Testis (tissue), 3 donors: ENCODE data around the gene PCIF1. TPM values are rescaled to one million over a fixed set of nuclear protein-coding genes. Genes with fewer than 3 reads are reported as not detected.

ENCODE experiments used
- DNase-seq: peaks from one replicate; pipeline ENCODE4 v3.0.0-alpha.2; 2019
- H3K27ac ChIP-seq, 2 donors: fragments of 200-600 bp; sonication (generic); one replicate each; pipeline ENCODE4 v1.5.1; 2019
- H3K27me3 ChIP-seq: fragments of 200-600 bp; sonication (generic); one replicate; pipeline ENCODE4 v1.5.1; 2019
- H3K36me3 ChIP-seq: fragments of 200-600 bp; sonication (generic); one replicate; pipeline ENCODE4 v1.5.1; 2017; ENCODE audit warnings: low read depth; ENCODE audit errors: missing control alignments
- H3K4me1 ChIP-seq: fragments of 200-600 bp; sonication (generic); one replicate; pipeline ENCODE4 v1.5.1; 2019
- H3K4me3 ChIP-seq, 2 donors: fragments of 200-600 bp; sonication (generic); one replicate each; pipeline ENCODE4 v1.5.1; 2017 to 2019
- H3K9me3 ChIP-seq: fragments of 200-600 bp; sonication (generic); one replicate; pipeline ENCODE4 v1.5.1; 2017
- POLR2A ChIP-seq: fragments of 450-650 bp; IDR thresholded peaks from one replicate; pipeline ENCODE4 v1.6.1; 2017; ENCODE audit warnings: antibody characterized with exemption, mild to moderate bottlenecking, moderate library complexity
- WGBS, 2 donors: methylation state at CpG; one replicate each; pipeline ENCODE4 v1.1.5; 2018; 5-methylcytosine and 5-hydroxymethylcytosine counted together
- intact Hi-C: fragments of 100-400 bp; cut with DNase I; formaldehyde crosslinking; loops from one replicate; pipeline ENCODE4 v1.15.1; 2023; ENCODE audit warnings: low total_unique reads
- polyA plus RNA-seq: library from polyadenylated mRNA; stranded (reverse); fragments of 350-450 nt; fragmentation: Illumina TruSeq; extraction: RNeasy Lipid Tissue Mini Kit (QIAGEN cat#74804); gene quantifications from one replicate; pipeline ENCODE4 v1.2.3, GENCODE V29; 2014; ENCODE audit warnings: low read depth, low replicate concordance; ENCODE audit not compliant: insufficient read depth
- total RNA-seq, 2 donors: library from RNA; depleted of rRNA; stranded (reverse); fragments of >200 nt; gene quantifications; one replicate each; pipeline ENCODE4 v1.2.3, GENCODE V29; 2016
- TF ChIP-seq, protein P1 (sequence below), 3 experiments: fragments of 450-650 bp in 2 of 3; fragments of 200-600 bp in 1 of 3; sonication (generic) in 1 of 3; IDR thresholded peaks; one replicate each; pipeline ENCODE4 v1.5.1; 2016 to 2019; ENCODE audit warnings: antibody characterized with exemption in 3 of 3, mild to moderate bottlenecking in 2 of 3, moderate library complexity in 1 of 3

The PCIF1 gene
- total and polyA plus RNA-seq, 3 donors from 2014 or later, result 39.3 to 48.7 (median 39.4) TPM

DNA sequence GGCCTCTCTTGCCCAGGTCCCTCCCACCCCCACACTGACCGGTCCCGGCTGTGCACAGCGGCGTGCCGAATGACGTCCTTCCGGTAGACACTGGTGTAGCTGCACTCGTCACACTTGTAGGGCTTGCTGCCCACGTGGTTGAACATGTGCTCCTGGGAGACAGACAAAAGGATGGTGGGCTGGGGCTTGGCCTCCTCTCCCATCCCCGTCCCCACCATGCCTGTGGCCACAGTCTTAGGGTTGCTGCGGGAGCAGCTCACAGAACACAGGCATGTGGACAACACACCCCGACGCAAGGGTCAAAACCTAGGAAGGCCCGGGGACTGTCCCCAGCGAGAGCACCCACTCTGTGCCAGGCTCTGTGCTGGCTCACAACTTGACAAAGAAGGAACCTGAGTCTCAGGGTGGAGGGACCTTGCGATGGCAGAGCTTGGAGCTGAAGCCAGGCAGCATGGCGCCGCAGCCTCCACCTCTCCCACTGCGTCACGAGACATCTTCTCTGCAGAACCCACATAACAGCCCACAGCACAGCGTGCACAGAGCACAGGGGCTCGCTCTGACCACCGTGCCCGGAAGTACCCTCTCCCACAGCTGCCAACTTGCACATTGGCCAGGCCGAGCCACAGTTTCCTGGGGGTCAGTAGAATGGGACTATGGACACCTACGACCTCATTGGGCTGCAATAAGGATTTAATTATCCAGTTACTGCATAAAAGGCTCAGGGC, 27.7 kb downstream of the PCIF1 start:
- Histone ChIP-seq H3K36me3 (no peaks in the 10 kb centered on the region), H3K27ac (no peak overlapping the region), H3K4me3 (no peak overlapping the region), H3K27me3 (no peaks in the 10 kb centered on the region), H3K4me1 (no peaks in the 10 kb centered on the region), H3K9me3 (no peaks in the 10 kb centered on the region)
- no peak for DNase-seq
- intact Hi-C loops, result loop anchor here (10.0 kb wide), 1 partner anchor 147 kb away; the partner anchor contains the start of gene UBE2C
- TF ChIP-seq, protein P1, sequence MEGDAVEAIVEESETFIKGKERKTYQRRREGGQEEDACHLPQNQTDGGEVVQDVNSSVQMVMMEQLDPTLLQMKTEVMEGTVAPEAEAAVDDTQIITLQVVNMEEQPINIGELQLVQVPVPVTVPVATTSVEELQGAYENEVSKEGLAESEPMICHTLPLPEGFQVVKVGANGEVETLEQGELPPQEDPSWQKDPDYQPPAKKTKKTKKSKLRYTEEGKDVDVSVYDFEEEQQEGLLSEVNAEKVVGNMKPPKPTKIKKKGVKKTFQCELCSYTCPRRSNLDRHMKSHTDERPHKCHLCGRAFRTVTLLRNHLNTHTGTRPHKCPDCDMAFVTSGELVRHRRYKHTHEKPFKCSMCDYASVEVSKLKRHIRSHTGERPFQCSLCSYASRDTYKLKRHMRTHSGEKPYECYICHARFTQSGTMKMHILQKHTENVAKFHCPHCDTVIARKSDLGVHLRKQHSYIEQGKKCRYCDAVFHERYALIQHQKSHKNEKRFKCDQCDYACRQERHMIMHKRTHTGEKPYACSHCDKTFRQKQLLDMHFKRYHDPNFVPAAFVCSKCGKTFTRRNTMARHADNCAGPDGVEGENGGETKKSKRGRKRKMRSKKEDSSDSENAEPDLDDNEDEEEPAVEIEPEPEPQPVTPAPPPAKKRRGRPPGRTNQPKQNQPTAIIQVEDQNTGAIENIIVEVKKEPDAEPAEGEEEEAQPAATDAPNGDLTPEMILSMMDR (IDR thresholded peaks at IDR 0.05), result no peak
- TF ChIP-seq POLR2A, result no peak
- 96 to 97% methylated on average over 3 to 26 of the region's 26 CpGs for WGBS, 2 donors

DNA sequence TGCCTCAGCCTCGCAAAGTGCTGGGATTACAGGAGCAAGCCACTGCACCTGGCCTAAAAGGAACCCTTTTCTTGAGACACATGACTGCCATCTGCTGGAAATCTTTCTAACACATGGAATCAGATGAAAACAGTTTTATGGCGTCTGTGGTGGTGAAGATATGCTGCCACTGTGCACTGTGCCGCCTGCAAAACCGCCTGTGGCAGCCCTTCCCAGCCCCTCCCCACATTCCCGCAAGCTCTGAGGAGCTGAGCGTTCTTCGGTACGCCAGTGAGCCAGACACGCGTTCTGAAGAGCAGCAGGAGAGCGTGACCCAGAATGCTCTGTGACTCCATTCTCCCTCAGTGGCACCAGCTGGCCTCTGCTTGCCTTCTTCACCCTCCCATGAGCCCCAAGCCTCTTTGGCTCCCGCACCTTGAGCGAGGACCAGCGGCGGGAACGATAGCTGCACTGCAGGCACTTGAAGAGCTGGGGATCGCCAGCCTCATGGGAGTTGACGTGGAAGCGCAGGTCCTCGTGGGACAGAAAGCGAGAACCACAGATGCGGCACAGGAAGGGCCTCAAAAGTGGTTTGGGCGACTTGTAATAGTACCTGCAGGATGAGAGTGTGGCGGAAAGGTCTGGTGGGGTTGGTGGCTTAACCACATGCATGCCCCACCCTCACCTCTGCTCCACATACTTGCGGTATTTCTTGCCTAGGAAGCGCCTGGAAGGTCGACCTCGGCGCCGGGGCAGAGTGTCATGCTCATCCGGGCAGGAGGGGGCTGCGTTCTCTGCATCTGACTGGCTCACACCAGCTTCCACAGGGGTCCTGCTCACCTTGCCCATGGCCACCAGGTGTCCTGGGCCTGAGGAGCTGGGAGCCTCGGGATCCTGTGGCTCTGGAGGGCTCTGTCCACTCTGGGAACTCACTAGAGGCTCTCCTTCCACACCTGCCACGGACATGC, 28.8 kb downstream of the PCIF1 start:
- Histone ChIP-seq H3K4me1 (no peaks in the 10 kb centered on the region), H3K27me3 (no peaks in the 10 kb centered on the region), H3K9me3 (no peaks in the 10 kb centered on the region), H3K4me3 (no peak overlapping the region), H3K36me3 (no peaks in the 10 kb centered on the region), H3K27ac (no peak overlapping the region)
- TF ChIP-seq, protein P1 (IDR thresholded peaks at IDR 0.05), result peak in 2 of 3 experiments; percentile 24 to 38
- TF ChIP-seq POLR2A, result no peak
- no peak for DNase-seq
- intact Hi-C loops, result loop anchor here (10.0 kb wide), 1 partner anchor 149 kb away; the partner anchor contains the start of gene UBE2C
- WGBS, 2 donors, result 76 to 82% methylated on average over 25 to 34 of the region's 34 CpGs

DNA sequence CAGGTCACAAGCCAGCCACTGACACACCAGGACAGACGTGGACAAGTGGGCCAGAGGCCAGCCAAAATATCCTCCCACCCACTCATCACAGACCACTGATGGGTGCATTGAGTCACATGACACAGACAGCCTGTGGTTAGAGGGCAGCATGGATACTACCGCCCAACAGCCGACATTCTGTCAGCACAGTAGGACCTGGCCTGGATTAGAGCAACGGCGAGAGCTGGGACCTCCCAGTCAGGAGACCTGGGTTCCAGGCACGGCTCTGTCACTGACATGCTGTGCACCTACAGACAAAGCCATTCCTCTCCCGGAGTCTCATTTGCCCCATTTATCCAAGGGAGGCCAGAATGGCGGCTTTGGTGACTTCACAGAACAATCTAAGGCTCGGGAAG, 29.5 kb downstream of the PCIF1 start:
- 76 to 86% methylated on average over 8 to 9 of the region's 9 CpGs for WGBS, 2 donors
- H3K4me1 ChIP-seq, result no peaks in the 10 kb centered on the region
- H3K4me3 ChIP-seq, result no peak overlapping the region
- no peaks in the 10 kb centered on the region for H3K36me3 ChIP-seq
- no peak overlapping the region for H3K27ac ChIP-seq
- no peak for TF ChIP-seq POLR2A
- TF ChIP-seq, protein P1 (IDR thresholded peaks at IDR 0.05), result no peak
- no peak for DNase-seq
- no peaks in the 10 kb centered on the region for H3K27me3 ChIP-seq
- intact Hi-C loops, result loop anchor here (10.0 kb wide), 1 partner anchor 149 kb away; the partner anchor contains the start of gene UBE2C
- H3K9me3 ChIP-seq, result no peaks in the 10 kb centered on the region

DNA sequence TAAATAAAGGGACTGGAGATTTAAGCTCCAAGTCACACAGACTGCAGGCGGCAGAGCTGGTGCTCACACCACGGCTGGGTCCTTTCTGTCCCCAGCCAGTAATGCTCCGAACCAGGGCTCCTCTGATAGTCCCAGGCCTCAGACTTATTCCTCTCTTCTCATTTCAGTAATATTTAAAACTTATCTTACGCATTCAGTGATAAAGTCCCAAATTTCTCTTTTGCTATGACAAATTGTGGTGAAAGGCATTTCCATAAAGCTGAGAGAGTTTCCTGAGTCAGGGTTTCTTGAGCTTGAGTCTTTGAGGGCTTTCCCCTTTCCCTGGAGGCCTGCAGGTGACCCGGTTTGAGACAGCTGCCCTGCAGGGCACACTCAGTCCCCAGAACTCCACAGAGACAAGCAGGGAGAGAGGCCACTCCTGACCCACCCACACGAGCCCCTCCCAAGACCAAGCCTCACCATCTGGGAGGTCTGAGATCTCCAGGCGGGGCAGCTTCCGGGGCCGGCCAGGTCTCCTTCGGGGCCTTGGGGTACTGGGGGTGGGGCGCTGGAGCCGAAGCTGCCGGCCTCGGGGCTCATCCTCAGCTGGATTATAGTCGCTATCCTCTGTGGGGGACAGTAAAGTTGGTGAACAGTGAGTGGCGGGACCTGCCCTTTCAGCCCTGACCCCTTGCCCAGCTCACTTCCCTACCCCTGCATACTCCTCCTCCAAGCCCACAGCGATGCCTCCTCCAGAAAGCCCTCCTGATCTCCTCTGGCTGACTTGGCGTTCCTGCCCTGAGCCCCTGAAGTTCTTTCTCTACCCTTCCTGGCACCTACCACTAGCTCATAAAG, 30.9 kb downstream of the PCIF1 start:
- Histone ChIP-seq H3K4me3 (no peak overlapping the region), H3K27ac (no peak overlapping the region), H3K36me3 (no peaks in the 10 kb centered on the region), H3K9me3 (no peaks in the 10 kb centered on the region), H3K4me1 (peaks cover 9% of the 10 kb centered on the region), H3K27me3 (no peaks in the 10 kb centered on the region)
- intact Hi-C loops, result loop anchor here (10.0 kb wide), 1 partner anchor 151 kb away; the partner anchor contains the start of gene UBE2C
- TF ChIP-seq, protein P1 (IDR thresholded peaks at IDR 0.05), result no peak
- no peak for TF ChIP-seq POLR2A
- 75 to 79% methylated on average over 7 to 18 of the region's 18 CpGs for WGBS, 2 donors
- DNase-seq, result no peak
